Parathyroid adenoma (tissue), 2 donors: Measurements from ENCODE around the gene SLC1A2.

Source experiments
- H2AFZ ChIP-seq: fragments of 300-600 bp; sonication (generic); one replicate; pipeline ENCODE4 v1.7.0; 2017; ENCODE audit warnings: antibody characterized with exemption, mild to moderate bottlenecking
- H3K27ac ChIP-seq: fragments of 300-600 bp; sonication (generic); one replicate; pipeline ENCODE4 v1.7.0; 2017
- H3K27me3 ChIP-seq: fragments of 300-600 bp; sonication (generic); one replicate; pipeline ENCODE4 v1.7.0; 2017; ENCODE audit warnings: low read length; ENCODE audit not compliant: control insufficient read depth, insufficient read depth
- H3K36me3 ChIP-seq: fragments of 300-600 bp; sonication (generic); one replicate; pipeline ENCODE4 v1.7.0; 2017; ENCODE audit warnings: low read length; ENCODE audit not compliant: control insufficient read depth, insufficient read depth
- H3K4me1 ChIP-seq: fragments of 300-600 bp; sonication (generic); one replicate; pipeline ENCODE4 v1.7.0; 2017; ENCODE audit warnings: control low read depth
- H3K4me2 ChIP-seq: fragments of 300-600 bp; sonication (generic); one replicate; pipeline ENCODE4 v1.7.0; 2017; ENCODE audit warnings: low read length
- H3K4me3 ChIP-seq: fragments of 300-600 bp; sonication (generic); one replicate; pipeline ENCODE4 v1.7.0; 2017; ENCODE audit warnings: low read depth, low read length
- H3K79me2 ChIP-seq: fragments of 300-600 bp; sonication (generic); one replicate; pipeline ENCODE4 v1.7.0; 2017; ENCODE audit warnings: control low read depth
- H3K9ac ChIP-seq: fragments of 300-600 bp; sonication (generic); one replicate; pipeline ENCODE4 v1.7.0; 2017; ENCODE audit warnings: mild to moderate bottlenecking
- H3K9me3 ChIP-seq: fragments of 300-600 bp; sonication (generic); one replicate; pipeline ENCODE4 v1.7.0; 2017; ENCODE audit warnings: low read length; ENCODE audit not compliant: control insufficient read depth
- CTCF ChIP-seq: fragments of 300-600 bp; sonication (generic); IDR thresholded peaks from one replicate; pipeline ENCODE4 v1.7.0; 2017; ENCODE audit warnings: antibody characterized with exemption, mild to moderate bottlenecking
- donor health status: primary hyperparathyroidism.

Gene SLC1A2

GRCh38 chr11:35282221-35282882 lies 137.0 kb downstream of the SLC1A2 start:
- no peak overlapping the region for H3K4me3 ChIP-seq
- H3K9ac ChIP-seq = no peak overlapping the region
- no peak for TF ChIP-seq CTCF
- no peaks in the 10 kb centered on the region for H3K4me1 ChIP-seq
- H3K9me3 ChIP-seq = no peaks in the 10 kb centered on the region
- no peak overlapping the region for H2AFZ ChIP-seq
- H3K36me3 ChIP-seq = no peaks in the 10 kb centered on the region
- H3K27ac ChIP-seq = no peak overlapping the region
- H3K79me2 ChIP-seq = no peaks in the 10 kb centered on the region
- no peaks in the 10 kb centered on the region for H3K27me3 ChIP-seq
- H3K4me2 ChIP-seq = no peak overlapping the region

DNA sequence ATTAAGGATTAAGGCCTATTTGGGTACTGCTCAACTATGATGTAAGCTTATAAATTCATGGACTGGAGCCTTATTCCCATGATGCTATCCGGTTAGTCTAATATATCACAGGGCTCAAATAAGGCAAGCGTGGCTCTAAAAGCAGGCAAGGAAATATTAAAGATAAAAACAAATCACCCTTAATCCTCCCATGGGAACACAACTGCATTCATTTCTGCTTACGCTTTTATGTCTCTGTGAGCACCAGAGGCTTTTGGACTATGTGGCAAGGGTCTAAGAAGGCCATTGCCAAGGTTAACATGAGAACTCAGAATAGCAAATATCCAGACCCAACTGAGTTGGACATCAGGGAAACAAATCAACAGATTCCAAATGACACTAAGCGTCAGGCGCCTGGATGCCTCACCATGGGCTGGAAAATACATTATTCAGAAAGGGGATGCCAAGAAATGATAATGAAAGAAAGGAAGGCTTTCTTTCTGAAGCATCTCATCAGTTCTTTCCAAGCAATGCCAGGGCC lies 138.1 kb downstream of the SLC1A2 start:
- no peak overlapping the region for H3K4me2 ChIP-seq
- H3K4me1 ChIP-seq = no peaks in the 10 kb centered on the region
- no peak overlapping the region for H3K9ac ChIP-seq
- H3K79me2 ChIP-seq = no peaks in the 10 kb centered on the region
- no peaks in the 10 kb centered on the region for H3K27me3 ChIP-seq
- TF ChIP-seq CTCF = no peak
- H3K27ac ChIP-seq = no peak overlapping the region
- H3K4me3 ChIP-seq = no peak overlapping the region
- no peak overlapping the region for H2AFZ ChIP-seq
- no peaks in the 10 kb centered on the region for H3K9me3 ChIP-seq
- H3K36me3 ChIP-seq = no peaks in the 10 kb centered on the region

GRCh38 chr11:35280727-35281126 lies 138.6 kb downstream of the SLC1A2 start:
- H2AFZ ChIP-seq = no peak overlapping the region
- TF ChIP-seq CTCF = no peak
- H3K4me2 ChIP-seq = no peak overlapping the region
- no peaks in the 10 kb centered on the region for H3K9me3 ChIP-seq
- H3K79me2 ChIP-seq = no peaks in the 10 kb centered on the region
- no peak overlapping the region for H3K9ac ChIP-seq
- no peak overlapping the region for H3K4me3 ChIP-seq
- no peaks in the 10 kb centered on the region for H3K4me1 ChIP-seq
- no peaks in the 10 kb centered on the region for H3K36me3 ChIP-seq
- no peaks in the 10 kb centered on the region for H3K27me3 ChIP-seq
- no peak overlapping the region for H3K27ac ChIP-seq

DNA sequence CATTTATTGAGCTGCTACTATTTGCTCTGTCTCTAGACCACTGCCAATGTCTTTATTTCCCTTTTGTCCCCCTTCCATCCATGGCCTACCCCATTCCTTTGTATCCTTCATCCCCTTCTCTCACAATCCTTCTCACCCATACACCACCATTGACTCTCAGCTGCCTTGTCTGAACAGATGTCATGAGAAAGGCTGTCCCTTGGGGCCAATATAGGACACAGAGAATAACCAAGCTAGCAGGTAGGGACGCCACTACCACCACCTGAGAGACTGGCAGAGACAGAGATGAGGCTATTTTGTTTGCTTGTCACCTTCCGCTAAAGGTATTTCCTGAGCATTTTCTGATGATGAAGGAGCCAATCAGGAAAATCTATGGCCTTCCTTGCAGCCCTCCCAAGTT lies 141.5 kb downstream of the SLC1A2 start:
- Histone ChIP-seq H3K4me2 (no peak overlapping the region), H3K4me1 (no peaks in the 10 kb centered on the region)

More for the DNA sequence above, 141.5 kb downstream of the SLC1A2 start:
- no peak overlapping the region for H3K9ac ChIP-seq
- no peaks in the 10 kb centered on the region for H3K9me3 ChIP-seq
- no peaks in the 10 kb centered on the region for H3K27me3 ChIP-seq
- no peak overlapping the region for H3K27ac ChIP-seq
- H3K4me3 ChIP-seq = no peak overlapping the region
- H2AFZ ChIP-seq = no peak overlapping the region
- no peak for TF ChIP-seq CTCF
- H3K36me3 ChIP-seq = no peaks in the 10 kb centered on the region
- no peaks in the 10 kb centered on the region for H3K79me2 ChIP-seq
